B cell (primary cell): ENCODE data around the gene GPR146. TPM values are rescaled to one million over a fixed set of nuclear protein-coding genes. Genes with fewer than 3 reads are reported as not detected.

Experiments used
- ATAC-seq: fragments of 200-7000 bp; cut with Tn5 transposase; one replicate; pipeline ENCODE4 v1.10.0; 2021; ENCODE audit warnings: low read depth, mild to moderate bottlenecking, moderate number of reproducible peaks, moderate library complexity
- CTCF ChIA-PET: fragments of 350-600 bp; sonication (Branson Sonifier 250); formaldehyde crosslinking; loops from one replicate; lab custom pipeline; 2021; ENCODE audit warnings: antibody characterized with exemption, inconsistent platforms; lab: Charles Lee
- POLR2A ChIA-PET: fragments of 350-600 bp; sonication (Branson Sonifier 250); formaldehyde crosslinking; loops from one replicate; lab custom pipeline; 2021; ENCODE audit warnings: antibody characterized with exemption; lab: Charles Lee
- DNase-seq: peaks from one replicate; pipeline ENCODE4 v3.0.0; 2013
- H2AFZ ChIP-seq: 2 replicates; pipeline ENCODE4 v1.6.1; 2012; ENCODE audit warnings: mild to moderate bottlenecking, low read depth, low read length; ENCODE audit not compliant: insufficient read depth, poor library complexity, severe bottlenecking
- H3K27ac ChIP-seq, 2 donors: 1 replicate in 1 of 2; 2 replicates in 1 of 2; pipeline ENCODE4 v1.5.1; 2012 to 2013; ENCODE audit warnings: low read length in 2 of 2, mild to moderate bottlenecking in 2 of 2, moderate library complexity in 1 of 2
- H3K27me3 ChIP-seq, 4 experiments: fragments of 200-600 bp in 1 of 4; sonication (generic) in 1 of 4; replicated peaks in 1 of 4; 1 replicate in 2 of 4; 2 replicates in 2 of 4; pipeline versions ENCODE4 v1.6.1 to v1.7.0; 2013 to 2016; ENCODE audit warnings: low read length in 3 of 4, mild to moderate bottlenecking in 2 of 4, mixed read lengths in 1 of 4, moderate library complexity in 1 of 4; ENCODE audit not compliant: insufficient read depth in 4 of 4, control insufficient read depth in 3 of 4; ENCODE audit errors: control extremely low read depth in 1 of 4
- H3K36me3 ChIP-seq, 2 experiments: replicated peaks in 1 of 2; 1 replicate in 1 of 2; 2 replicates in 1 of 2; pipeline versions ENCODE4 v1.6.1 to v1.7.1; 2013; ENCODE audit warnings: low read length in 1 of 2; ENCODE audit not compliant: insufficient read depth in 2 of 2, control insufficient read depth in 1 of 2; ENCODE audit errors: control extremely low read depth in 1 of 2, extremely low read depth in 1 of 2
- H3K4me1 ChIP-seq, 2 donors: fragments of 200-600 bp in 1 of 2; sonication (generic) in 1 of 2; 1 replicate in 1 of 2; 2 replicates in 1 of 2; pipeline versions ENCODE4 v1.5.1 to v1.6.1; 2013 to 2017; ENCODE audit warnings: low read length in 2 of 2; ENCODE audit not compliant: control insufficient read depth in 2 of 2, insufficient read depth in 2 of 2
- H3K4me2 ChIP-seq: replicated peaks from 2 replicates; pipeline ENCODE3; 2012; ENCODE audit warnings: mild to moderate bottlenecking, low read depth, low read length; ENCODE audit not compliant: poor library complexity, severe bottlenecking
- H3K4me3 ChIP-seq, 5 experiments: fragments of 200-600 bp in 1 of 5; sonication (generic) in 1 of 5; 1 replicate in 3 of 5; 2 replicates in 2 of 5; pipeline versions ENCODE4 v1.5.1 to v1.7.0; 2011 to 2016; ENCODE audit warnings: low read length in 4 of 5, mild to moderate bottlenecking in 4 of 5, low read depth in 2 of 5, control low read depth in 1 of 5, moderate library complexity in 1 of 5; ENCODE audit not compliant: insufficient read depth in 1 of 5; ENCODE audit errors: control extremely low read depth in 1 of 5, extremely low read depth in 1 of 5
- H3K79me2 ChIP-seq: fragments of 200-600 bp; sonication (generic); one replicate; pipeline ENCODE4 v1.6.0; 2016; ENCODE audit warnings: low read length; ENCODE audit not compliant: control insufficient read depth, insufficient read depth
- H3K9ac ChIP-seq: fragments of 200-600 bp; sonication (generic); 2 replicates; pipeline ENCODE4 v1.6.1; 2017; ENCODE audit warnings: mild to moderate bottlenecking, low read length, moderate library complexity
- H3K9me3 ChIP-seq, 3 donors: one replicate each; pipeline versions ENCODE4 v1.6.1 to v1.7.1; 2013; ENCODE audit warnings: low read length in 2 of 3; ENCODE audit not compliant: control insufficient read depth in 2 of 3, insufficient read depth in 1 of 3; ENCODE audit errors: control extremely low read depth in 1 of 3
- H4K20me1 ChIP-seq: 2 replicates; pipeline ENCODE4 v1.6.0; 2012; ENCODE audit warnings: mild to moderate bottlenecking, low read length; ENCODE audit not compliant: insufficient read depth, control insufficient read depth, poor library complexity, severe bottlenecking
- H3K27ac Mint-ChIP-seq: one replicate; pipeline ENCODE4 v1.8.0; 2021; ENCODE audit warnings: mixed read lengths
- H3K27me3 Mint-ChIP-seq: one replicate; pipeline ENCODE4 v1.8.0; 2021; ENCODE audit warnings: mixed read lengths
- H3K4me1 Mint-ChIP-seq: one replicate; pipeline ENCODE4 v1.8.0; 2021; ENCODE audit warnings: mixed read lengths
- H3K4me3 Mint-ChIP-seq: one replicate; pipeline ENCODE4 v1.8.0; 2021; ENCODE audit warnings: mixed read lengths
- H3K9me3 Mint-ChIP-seq: one replicate; pipeline ENCODE4 v1.8.0; 2022; ENCODE audit warnings: mixed read lengths; ENCODE audit not compliant: insufficient read depth
- EZH2 ChIP-seq: IDR thresholded peaks from 2 replicates; pipeline ENCODE4 v1.6.1; 2012; ENCODE audit warnings: borderline replicate concordance, low read depth, mild to moderate bottlenecking, moderate library complexity, low read length; ENCODE audit not compliant: insufficient read depth, poor library complexity, severe bottlenecking
- WGBS: methylation state at CpG from one replicate; pipeline ENCODE4 v1.1.5; 2013; ENCODE audit warnings: missing lambda C conversion rate; ENCODE audit not compliant: insufficient coverage; 5-methylcytosine and 5-hydroxymethylcytosine counted together
- intact Hi-C: fragments of 100-400 bp; cut with micrococcal nuclease; formaldehyde crosslinking; loops from one replicate; pipeline ENCODE4 v1.10.0; 2022
- polyA plus RNA-seq: library from polyadenylated mRNA; depleted of rRNA; stranded (reverse); fragments of >200 nt; gene quantifications from 2 replicates; pipeline ENCODE4 v1.2.3, GENCODE V29; 2012
- total RNA-seq, 2 donors: library from RNA; stranded (reverse); fragments of 120-200 nt in 1 of 2; gene quantifications; 1 replicate in 1 of 2; 2 replicates in 1 of 2; pipeline versions ENCODE4 v1.2.3 to v1.2.4, GENCODE V29; 2013 to 2022
- TF ChIP-seq, protein P1 (sequence below): fragments of 200-600 bp; IDR thresholded peaks from one replicate; pipeline ENCODE4 v1.8.0; 2022; ENCODE audit warnings: antibody characterized with exemption, mild to moderate bottlenecking

Gene GPR146
- total and polyA plus RNA-seq, 2 donors (not counting 1 experiment from before 2014, with no cell fraction given), result 4.2 to 45.4 TPM

DNA sequence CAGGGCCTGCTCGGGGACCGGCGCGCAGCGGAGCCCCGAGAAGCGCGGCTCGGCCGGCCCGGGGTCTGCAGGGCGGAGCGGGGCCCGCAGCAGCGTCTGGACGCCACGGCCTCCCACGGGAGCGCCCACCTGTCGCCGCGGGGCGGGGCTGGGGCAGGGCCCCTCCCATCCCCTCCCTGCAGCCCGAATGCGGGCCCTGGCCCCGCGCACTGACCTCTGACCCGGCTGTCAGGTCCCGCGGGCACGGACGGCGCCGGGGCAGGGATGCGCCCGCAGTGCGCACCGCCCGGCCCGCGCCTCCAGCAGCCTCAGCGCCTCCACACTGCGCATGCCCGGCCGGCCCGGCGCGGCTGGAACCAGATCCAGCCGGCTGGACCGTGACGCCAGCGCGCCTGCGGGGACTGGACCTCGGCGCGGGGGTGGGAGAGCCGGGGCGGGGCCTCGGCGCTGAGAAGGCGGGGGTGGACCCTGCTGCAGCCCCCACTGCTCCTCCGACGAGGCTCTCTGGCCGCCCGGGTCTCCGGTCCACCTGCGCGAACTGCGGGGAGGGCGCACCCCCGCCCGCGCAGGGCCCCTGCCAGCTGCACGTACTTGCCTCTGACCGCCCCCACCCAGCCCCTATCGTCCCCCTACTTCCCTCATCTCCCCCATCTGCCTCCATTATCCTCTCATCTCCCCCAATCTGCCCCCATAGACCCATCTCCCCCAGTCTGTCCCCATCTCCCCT, 16.1 kb upstream of the GPR146 start:
- Histone ChIP-seq H3K9ac (peak overlapping the region; percentile 75), H3K27me3 (peaks cover 0 to 4% (median 1%) of the 10 kb centered on the region in 4 experiments), H4K20me1 (peaks cover 29% of the 10 kb centered on the region), H3K4me3 (peak overlapping the region in 4 of 5 experiments; percentile 50 to 65 (median 58)), H3K27ac (peak overlapping the region; percentile 47 to 56), H3K4me2 (peak overlapping the region; percentile 97), H3K79me2 (peaks cover 32% of the 10 kb centered on the region), H2AFZ (peak overlapping the region; percentile 72), H3K9me3 (peaks cover 0 to 18% (median 0%) of the 10 kb centered on the region in 3 donors), H3K4me1 (peaks cover 59 to 72% of the 10 kb centered on the region in 2 donors), H3K36me3 (peaks cover 0 to 8% of the 10 kb centered on the region in 2 experiments)
- Mint-ChIP-seq H3K27ac (peak overlapping the region; percentile 82), H3K9me3 (no peaks in the 10 kb centered on the region), H3K4me3 (peak overlapping the region; percentile 89), H3K4me1 (peaks cover 64% of the 10 kb centered on the region), H3K27me3 (peaks cover 3% of the 10 kb centered on the region)
- DNase-seq, result peak; percentile 89
- intact Hi-C loops, result loop anchor here (1.0 to 2.0 kb wide), 4 partner anchors 24 to 132 kb away; partner anchors contain the start of gene ZFAND2A
- POLR2A ChIA-PET, result interaction anchor here (1.5 to 2.3 kb wide), 2 partner anchors 16 to 38 kb away, joined by 3 to 7 read pairs; partner anchors contain the start of gene GPR146
- CTCF ChIA-PET, result interaction anchor here (0.7 to 1.7 kb wide), 5 partner anchors 35 to 58 kb away, joined by 3 to 6 read pairs (median 4); no protein-coding TSS in a partner anchor
- WGBS, result under 1% methylated on average over 76 of the region's 77 CpGs
- ATAC-seq, result peak; percentile 53
- TF ChIP-seq EZH2, result no peak
- TF ChIP-seq, protein P1, sequence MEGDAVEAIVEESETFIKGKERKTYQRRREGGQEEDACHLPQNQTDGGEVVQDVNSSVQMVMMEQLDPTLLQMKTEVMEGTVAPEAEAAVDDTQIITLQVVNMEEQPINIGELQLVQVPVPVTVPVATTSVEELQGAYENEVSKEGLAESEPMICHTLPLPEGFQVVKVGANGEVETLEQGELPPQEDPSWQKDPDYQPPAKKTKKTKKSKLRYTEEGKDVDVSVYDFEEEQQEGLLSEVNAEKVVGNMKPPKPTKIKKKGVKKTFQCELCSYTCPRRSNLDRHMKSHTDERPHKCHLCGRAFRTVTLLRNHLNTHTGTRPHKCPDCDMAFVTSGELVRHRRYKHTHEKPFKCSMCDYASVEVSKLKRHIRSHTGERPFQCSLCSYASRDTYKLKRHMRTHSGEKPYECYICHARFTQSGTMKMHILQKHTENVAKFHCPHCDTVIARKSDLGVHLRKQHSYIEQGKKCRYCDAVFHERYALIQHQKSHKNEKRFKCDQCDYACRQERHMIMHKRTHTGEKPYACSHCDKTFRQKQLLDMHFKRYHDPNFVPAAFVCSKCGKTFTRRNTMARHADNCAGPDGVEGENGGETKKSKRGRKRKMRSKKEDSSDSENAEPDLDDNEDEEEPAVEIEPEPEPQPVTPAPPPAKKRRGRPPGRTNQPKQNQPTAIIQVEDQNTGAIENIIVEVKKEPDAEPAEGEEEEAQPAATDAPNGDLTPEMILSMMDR, result no peak
